NCI-H524 (cell line): ENCODE data around the gene INMT.
"Not testable (repeated sequence)": the region's sequence is repeated elsewhere in the genome, so short reads cannot be mapped to it uniquely, and the experiment has no call there.

Experiments
- DNase-seq, 2 experiments: peaks; one replicate each; lab custom pipeline; 2025; lab: John Stamatoyannopoulos, UW

The INMT gene

GRCh38 chr7:30751696-30752273 is at the start of gene INMT:
Gene INMT, plus strand, starts transcription at chr7:30752135. Its CDS starts 16 bp downstream, at chr7:30752151.
- DNase-seq: no peak

GRCh38 chr7:30702200-30702599 is 49.7 kb upstream of the INMT start:
- DNase-seq: no peak

GRCh38 chr7:30703756-30704155 is 48.2 kb upstream of the INMT start:
- DNase-seq: peak in 1 of 2 experiments; percentile 46

- DNase-seq: no peak
These were observed 46.9 kb upstream of the INMT start for GRCh38 chr7:30705008-30705407.

GRCh38 chr7:30705596-30705995 is 46.3 kb upstream of the INMT start:
- DNase-seq: no peak

- DNase-seq: no peak
These were observed 45.6 kb upstream of the INMT start for GRCh38 chr7:30706316-30706715.

- DNase-seq: no peak
These were observed 45.0 kb upstream of the INMT start for GRCh38 chr7:30706908-30707307.

GRCh38 chr7:30707391-30708357 is 44.3 kb upstream of the INMT start:
- DNase-seq: no peak

- no peak for DNase-seq
These were observed 43.5 kb upstream of the INMT start for GRCh38 chr7:30708412-30708811.

GRCh38 chr7:30708983-30709382 is 43.0 kb upstream of the INMT start:
- no peak for DNase-seq

- DNase-seq: no peak
These were observed 42.4 kb upstream of the INMT start for GRCh38 chr7:30709549-30709948.

- DNase-seq: no peak
These were observed 41.3 kb upstream of the INMT start for GRCh38 chr7:30710669-30711068.

- DNase-seq: no peak
These were observed 38.5 kb upstream of the INMT start for GRCh38 chr7:30713392-30713791.

GRCh38 chr7:30714129-30714528 is 37.8 kb upstream of the INMT start:
- no peak for DNase-seq

GRCh38 chr7:30717181-30717580 is 34.8 kb upstream of the INMT start:
- peak in 1 of 2 experiments; percentile 11 for DNase-seq

GRCh38 chr7:30719434-30719833 is 32.5 kb upstream of the INMT start:
- DNase-seq: not testable (repeated sequence)

- DNase-seq: peak; percentile 75 to 87
These were observed 30.7 kb upstream of the INMT start for GRCh38 chr7:30721211-30721610.

- no peak for DNase-seq
These were observed 29.7 kb upstream of the INMT start for GRCh38 chr7:30722187-30722586.

GRCh38 chr7:30722671-30723070 is 29.3 kb upstream of the INMT start:
- DNase-seq: no peak

GRCh38 chr7:30723776-30724175 is 28.2 kb upstream of the INMT start:
- no peak for DNase-seq

- no peak for DNase-seq
These were observed 25.5 kb upstream of the INMT start for GRCh38 chr7:30726296-30727006.

GRCh38 chr7:30727061-30727945 is 24.6 kb upstream of the INMT start:
- DNase-seq: no peak
